GM18873 (cell line): ENCODE data around the gene SLC26A1.

Source experiments
- ATAC-seq: cut with Tn5 transposase; IDR thresholded peaks from one replicate; pipeline ENCODE4 v1.9.1; 2021; ENCODE audit warnings: mild to moderate bottlenecking, moderate library complexity, moderate number of reproducible peaks; ENCODE audit not compliant: unreplicated experiment, low FRiP score

Gene SLC26A1

DNA sequence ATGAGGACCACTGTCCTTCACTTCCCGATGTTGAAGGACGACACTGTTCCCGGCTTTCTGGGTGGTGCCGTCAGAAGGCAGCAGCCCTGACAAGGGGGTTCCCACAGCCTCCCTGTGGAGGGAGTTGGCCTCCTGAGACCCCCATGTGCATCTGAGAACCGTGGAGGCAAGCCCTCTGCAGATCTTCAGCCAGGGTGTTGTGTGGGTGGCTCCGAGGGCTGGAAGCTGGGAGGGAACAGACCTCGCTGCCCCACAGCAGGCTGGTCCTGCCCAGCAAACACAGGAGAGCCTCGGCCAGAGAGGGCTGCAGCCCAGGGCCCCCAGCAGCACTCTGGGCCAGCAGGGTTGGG is 36.0 kb downstream of the SLC26A1 start:
- no peak for ATAC-seq

DNA sequence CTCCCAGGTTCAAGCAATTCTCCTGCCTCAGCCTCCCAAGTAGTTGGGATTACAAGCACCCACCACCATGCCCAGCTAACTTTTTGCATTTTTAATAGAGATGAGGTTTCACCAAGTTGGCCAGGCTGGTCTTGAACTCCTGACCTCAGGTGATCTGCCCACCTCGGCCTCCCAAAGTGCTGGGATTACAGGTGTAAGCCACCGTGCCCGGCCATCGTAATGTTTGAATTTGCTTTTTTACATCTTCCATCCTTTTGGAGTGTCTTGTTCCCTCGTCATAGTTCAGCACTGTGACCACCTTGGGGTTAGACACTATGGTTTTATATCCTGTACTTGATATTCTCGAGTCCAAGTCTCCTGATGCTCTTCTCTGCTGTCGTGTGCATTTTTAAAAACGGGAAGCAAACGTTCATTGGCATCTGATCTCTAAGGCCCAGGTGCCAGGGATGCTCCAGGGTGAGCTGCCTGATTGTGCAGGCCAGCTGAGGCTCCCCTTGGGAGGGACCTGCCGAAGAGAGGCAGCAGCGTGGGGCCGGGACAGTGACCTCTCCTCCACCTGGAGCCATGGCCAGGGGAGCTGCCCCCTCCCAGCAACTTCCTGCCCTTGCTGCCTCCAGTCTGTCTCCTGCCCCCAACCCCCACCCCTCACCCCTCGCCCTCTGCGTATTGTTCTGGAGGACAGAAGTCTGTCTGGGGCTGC is 36.5 kb downstream of the SLC26A1 start:
- no peak for ATAC-seq

DNA sequence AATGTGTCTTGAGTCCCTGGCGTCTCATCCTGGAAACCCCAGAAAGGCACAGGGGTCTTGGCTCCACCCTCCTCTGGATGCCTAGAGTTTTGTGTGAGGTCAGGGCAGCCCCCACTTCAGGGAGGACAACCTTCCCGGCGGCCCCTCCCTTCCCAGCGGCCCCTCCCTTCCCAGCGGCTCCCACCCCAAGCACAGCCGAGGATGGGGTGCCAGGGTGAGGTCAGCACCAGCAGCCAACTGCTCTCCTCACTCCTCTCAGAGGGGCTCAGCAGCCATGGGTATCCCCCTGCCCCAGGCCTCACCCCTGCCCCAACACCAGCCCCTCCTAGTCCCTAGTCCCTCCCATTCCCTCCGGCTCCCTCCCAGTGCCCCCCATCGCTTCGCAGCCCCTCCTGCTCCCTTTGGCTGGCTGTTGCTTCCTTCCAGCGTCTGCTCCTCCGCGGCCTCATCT is 37.2 kb downstream of the SLC26A1 start:
- ATAC-seq, result no peak

DNA sequence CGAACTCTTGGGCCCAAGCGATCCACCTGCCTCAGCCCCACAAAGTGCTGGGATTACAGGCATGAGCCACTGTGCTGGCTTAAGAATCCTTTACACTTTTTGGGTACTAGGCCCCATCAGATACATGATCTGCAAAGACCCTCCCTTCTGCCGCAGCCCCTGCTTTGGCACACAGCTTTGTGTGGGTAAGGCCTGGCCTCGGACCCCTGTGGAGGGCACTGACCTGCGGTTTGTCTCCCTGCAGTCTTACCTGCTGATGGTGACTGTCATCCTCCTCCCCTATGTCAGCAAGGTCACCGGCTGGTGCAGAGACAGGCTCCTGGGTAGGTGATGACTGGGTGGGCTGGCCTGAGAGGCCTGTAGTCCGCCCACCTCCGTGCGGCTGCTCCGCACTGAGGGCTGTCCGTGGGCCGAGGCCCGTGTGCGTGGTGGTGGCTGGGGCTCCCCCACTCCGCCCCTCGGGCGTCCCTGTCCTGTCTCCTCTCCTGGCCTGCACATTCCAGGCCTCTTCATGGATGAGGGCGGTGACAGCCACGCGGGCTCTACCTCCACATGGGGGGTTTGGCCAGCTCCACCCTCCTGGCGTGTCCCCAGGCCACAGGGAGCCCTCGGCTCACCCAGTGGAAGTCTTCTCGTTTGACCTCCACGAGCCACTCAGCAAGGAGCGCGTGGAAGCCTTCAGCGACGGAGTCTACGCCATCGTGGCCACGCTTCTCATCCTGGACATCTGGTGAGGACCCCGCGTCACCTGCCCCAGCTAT is 37.9 kb downstream of the SLC26A1 start:
- ATAC-seq, result no peak

DNA sequence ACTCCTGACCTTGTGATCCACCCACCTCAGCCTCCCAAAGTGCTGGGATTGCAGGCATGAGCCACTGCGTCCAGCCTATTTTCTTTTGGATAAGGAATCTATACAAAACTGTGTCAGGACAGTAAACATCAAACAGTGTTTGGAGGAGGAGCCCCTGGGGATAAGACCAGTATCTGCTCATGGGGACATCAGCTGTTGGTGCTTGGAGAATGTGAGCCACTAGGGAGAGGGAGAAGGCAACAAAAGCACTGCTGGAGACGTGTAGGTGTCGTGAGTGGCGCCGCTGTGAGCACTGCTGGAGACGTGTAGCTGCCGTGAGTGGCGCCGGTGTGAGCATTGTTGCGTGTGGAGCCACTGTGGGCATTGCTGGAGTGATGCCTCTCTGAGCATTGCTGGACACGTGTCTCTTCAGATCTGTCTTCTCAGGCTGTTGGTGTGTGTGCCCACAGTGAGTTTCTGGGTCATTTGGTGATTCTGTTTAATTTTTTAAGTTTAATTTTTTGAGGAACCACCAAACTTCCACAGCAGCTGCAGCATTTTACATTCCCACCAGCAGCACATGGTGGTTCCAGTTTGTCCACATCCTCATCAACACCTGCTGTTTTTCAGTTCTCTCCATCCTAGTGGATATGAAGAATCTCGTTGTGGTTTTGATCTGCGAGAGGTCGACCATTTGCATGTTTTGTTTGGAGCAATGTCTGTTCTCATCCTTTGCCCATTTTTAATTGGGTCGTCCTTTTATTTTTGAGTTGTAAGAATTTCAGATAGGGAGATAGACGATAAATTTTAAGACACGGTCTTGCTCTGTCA is 38.8 kb downstream of the SLC26A1 start:
- no peak for ATAC-seq

DNA sequence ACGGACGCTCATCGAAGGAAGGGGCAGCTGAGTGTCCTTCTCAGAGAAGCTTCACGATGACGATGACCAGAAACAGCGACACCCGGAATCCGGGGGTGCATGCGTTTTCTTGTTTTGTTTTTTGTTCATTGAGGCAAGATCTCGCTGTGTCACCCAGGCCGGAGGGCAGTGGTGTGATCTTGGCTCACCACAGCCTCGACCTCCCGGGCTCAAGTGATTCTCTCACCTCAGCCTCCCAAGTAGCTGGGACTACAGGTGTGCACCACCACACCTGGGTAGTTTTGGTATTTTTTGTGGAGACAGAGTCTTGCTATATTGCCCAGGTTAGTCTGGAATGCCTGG is 39.7 kb downstream of the SLC26A1 start:
- ATAC-seq, result no peak

DNA sequence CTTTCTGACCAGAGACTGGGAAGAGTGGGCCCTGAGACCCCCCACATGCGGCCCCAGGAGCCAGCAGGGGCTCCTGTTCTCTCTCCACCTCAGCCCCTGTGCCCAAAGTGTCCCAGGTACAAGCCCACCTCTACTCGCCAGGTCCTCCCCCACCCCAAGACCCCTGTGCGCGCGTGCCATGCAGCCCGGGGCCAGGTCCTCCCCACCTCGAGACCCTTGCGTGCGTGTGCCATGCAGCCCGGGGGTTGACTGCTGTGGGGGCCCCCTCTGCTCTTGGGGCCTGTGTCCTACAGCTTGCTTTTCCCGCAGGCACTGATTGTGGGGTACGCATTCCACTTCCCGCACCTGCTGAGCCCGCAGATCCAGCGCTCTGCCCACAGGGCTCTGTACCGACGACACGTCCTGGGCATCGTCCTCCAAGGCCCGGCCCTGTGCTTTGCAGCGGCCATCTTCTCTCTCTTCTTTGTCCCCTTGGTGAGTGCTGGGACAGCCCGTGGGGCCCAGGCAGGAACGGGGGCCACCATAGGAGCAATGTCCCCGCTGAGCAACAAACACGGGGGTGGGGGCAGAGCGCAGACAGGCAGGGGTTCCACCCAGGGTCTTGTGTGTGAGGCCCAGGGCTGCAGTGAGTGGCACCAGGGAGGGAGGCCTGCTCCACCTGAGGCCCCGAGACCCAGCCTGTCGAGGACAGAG is 40.2 kb downstream of the SLC26A1 start:
- ATAC-seq, result no peak

DNA sequence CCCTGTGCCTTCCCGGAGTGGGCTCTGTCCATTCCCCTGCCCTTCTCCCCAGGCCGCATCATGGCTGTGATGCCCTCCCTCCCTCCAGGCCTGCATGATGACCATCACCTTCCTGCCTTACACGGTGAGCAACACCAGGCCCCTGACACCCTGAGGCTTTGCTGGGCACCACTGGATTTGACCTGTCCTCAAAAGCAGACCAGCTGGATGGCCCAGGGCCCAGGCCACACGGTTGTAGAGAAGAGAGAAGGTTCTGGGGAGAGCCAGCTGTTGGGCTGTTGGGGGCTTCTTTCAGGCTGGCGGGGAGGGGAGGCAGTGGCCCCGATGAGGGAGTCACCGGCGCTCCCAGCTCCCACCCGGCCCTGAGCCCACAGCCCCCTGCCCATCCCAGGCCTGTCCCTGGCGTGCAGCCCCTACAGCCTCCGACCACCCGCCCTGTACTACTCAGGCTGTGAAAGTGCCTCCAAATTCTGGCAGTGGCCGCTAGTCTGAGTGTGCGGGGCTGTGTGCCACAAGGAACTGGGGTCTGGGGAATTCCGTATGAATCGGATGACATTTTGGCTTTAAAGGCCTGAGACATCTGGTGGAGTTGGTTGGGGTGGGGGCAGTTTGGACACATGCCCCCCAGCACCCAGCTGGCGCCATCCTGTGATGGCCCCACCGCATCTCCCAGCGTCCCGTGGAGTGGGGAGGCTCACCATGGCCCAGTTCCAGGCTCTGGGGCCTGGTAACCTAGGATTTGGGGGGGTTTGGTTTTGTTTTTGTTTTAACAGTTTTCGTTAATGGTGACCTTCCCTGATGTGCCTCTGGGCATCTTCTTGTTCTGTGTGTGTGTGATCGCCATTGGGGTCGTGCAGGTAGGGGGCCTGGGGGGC is 41.4 kb downstream of the SLC26A1 start:
- ATAC-seq, result no peak

DNA sequence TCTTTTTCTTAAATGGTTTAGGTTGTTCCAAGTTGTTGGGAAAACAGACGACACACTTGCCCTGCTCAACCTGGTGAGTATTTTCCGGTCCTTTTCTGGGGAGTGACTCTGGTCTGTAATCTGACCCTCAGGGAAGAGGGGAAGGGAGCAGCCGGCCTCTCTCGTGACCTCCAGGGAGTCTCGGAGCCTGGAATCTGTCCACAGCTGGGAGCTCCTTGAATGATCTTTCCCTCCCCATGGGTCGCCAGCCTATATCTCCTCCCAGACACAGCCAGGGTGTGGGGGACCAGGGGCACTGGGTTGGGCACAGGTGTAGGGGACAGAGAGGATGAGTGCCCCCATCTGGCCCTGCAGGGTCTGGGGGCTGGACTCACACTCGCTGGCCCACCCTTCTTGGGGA is 42.0 kb downstream of the SLC26A1 start:
- ATAC-seq, result no peak

DNA sequence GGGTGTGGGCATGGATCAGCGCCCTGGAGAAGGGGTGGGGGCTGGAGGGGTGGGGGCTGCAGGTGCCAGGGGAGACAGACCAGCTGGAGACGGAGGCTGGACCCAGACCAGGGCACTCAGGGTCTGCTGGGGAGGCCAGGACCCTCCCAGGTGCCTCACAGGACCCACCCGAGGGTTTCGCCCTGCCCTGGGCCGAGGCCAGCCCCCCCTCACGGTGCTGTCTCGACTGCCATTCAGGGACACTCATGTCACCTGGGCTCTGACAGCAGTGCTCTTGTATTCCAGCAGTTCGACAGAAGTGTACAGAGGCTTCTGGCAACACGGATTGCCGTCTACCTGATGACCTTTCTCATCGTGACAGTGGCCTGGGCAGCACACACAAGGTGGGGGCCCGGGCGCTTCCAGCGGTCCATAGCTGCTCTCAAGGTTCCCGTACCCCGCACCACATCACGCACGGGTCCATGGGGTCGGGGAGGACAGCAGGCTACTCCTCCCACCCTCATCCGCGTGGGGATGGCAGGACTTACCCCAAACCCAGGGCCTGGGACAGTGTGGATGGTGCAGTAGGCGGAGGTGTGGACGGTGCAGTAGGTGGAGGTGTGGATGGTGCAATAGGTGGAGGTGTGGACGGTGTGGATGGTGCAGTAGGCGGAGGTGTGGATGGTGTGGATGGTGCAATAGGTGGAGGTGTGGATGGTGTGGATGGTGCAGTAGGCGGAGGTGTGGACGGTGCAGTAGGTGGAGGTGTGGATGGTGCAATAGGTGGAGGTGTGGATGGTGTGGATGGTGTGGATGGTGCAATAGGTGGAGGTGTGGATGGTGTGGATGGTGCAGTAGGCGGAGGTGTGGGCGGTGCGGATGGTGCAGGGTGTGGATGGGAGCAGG is 42.8 kb downstream of the SLC26A1 start:
- no peak for ATAC-seq

DNA sequence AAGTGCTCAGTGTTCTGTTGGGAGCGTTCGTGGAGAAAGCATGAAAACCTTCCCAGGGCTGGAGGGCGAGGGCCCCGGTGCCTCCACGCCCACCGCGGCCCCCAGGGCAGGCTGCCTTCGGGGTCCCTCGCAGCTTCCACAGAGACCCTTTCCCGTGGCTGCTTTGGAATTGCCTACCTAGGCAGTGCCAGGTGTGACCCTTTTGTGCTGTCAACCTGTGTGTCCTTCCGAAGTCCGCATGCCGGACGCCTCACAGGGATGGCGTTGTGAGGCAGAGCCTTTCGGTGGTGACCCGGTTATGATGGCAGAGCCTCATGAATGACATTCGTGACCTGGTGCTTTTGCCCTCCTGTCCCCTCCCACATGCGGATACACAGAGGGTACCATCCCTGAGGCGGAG is 43.5 kb downstream of the SLC26A1 start:
- ATAC-seq, result no peak

DNA sequence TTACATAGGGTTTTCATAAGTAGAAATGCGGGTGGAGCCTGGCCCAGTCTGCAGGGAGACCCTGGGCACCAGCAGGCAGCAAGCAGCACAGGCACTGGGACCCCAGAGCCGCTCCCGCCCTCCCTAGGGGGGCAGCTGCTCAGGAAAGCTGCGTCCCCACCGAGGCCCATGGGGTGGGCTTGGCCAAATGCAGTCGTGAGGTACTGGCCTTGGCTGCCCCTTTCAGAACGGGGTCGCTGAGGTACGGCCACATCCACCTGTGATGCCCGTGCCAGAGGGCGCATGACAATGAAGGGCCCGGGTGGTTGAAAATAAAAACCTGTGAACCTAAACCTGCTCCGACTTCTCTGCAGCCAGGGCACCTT is 44.3 kb downstream of the SLC26A1 start:
- ATAC-seq, result no peak

DNA sequence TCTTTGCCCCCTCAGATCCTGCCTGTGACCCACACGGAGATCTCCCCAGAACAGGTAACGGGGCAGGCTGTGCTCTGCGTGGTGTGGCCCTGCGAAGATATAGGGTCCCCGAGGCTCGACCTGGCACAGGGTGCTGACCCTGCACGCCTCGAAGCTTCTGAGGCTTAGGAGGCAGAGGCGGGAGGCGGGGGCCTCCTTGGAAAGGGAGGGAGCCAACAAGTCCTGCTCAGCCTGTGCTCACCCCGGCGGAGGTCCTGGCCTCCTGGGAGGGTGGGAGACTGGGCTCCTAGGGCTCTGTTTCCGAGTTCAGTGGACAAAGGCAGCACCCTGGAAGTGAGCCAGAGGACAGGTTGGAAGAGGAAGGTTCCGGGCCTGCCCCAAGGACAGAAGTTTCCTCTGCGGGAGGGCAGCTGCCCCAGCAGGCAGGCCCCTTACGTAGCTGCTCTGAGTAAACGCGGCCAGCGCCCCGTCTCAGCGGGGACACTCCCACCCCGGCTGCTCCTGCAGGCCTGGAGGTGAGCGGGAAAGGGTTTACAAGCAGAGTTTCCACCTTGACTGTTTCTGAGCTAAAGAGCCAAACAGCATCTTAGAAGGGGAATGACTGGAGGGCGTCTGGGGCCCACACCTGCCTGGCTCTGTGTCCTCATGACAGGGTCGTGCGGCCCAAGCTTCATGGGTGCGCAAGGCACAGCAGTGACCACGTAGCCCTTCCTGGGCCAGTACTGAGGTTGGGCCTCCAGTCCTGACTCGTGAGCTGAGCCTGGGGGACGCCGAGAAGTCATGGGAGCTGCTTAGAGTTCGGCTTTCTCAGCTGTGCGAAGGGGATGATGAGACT is 44.9 kb downstream of the SLC26A1 start:
- no peak for ATAC-seq

DNA sequence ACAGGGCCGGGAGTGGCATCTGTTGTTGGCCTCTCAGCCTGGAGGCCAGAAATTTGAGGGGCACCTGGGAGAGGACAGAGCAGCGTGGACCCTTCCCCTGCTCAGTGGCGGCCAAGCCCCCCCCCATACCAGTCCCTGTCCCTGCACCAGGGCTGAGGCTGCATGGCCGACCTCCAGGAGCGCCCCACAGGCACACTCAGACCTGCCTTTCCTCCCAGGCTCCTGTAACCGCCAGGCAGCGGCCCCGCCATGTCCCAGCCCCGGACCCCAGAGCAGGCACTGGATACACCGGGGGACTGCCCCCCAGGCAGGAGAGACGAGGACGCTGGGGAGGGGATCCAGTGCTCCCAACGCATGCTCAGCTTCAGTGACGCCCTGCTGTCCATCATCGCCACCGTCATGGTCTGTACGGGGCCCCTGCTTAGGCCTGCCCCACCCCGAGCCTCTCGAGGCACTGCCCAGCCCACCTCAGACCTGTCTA is 45.7 kb downstream of the SLC26A1 start:
- no peak for ATAC-seq

DNA sequence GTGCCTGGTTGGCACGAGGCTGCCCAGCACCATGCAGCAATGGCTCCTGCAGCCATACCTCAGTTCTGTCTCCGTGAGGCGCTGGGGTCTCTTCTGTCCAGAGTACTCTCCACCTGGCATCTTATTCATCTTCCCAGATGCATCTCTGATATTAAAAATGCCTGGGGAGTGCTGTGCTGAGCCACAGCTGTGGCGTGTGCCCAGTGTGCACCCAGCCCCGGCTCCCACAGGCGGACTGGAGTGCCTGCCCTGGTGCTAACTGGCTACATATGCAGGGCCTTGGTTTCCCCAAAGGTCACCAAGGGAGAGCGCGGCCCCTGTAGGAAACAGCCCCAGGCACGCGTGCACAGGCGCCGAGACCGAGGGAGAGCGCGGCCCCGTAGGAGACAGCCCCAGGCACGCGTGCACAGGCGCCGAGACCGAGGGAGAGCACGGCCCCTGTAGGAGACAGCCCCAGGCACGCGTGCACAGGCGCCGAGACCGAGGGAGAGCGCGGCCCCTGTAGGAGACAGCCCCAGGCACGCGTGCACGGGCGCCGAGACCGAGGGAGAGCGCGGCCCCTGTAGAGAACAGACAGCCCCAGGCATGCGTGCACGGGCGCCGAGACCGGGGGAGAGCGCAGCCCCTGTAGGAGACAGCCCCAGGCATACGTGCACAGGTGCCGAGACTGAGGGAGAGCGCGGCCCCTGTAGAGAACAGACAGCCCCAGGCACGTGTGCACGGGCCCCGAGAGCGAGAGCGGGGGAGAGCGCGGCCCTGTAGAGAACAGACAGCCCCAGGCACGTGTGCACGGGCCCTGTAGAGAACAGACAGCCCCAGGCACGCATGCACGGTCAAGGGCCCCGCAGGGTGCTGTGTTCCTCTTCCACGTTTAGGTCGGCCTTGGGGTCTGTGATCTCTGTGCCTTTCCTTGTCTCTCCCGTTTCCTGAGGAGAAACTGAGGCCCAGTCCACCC is 46.4 kb downstream of the SLC26A1 start:
- ATAC-seq, result no peak

DNA sequence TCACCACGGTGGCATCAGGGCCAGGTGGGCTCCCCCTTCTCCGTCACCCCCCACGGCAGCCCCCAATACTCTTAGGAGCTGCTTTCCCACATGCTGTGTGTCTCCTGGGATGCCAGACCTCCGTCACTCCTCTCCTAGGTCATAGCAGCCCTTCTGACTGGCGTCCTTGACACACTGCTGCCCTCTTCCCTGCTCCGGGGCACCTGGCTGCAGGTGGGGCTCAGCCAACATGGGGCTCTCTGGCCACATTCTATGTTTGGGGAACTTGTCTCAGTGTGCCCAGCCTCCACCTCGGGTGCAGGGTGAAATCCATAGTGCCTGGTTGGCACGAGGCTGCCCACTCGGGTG is 47.1 kb downstream of the SLC26A1 start:
- no peak for ATAC-seq
